ENCODE measurements around the gene CIB4. TPM values are rescaled to one million over a fixed set of nuclear protein-coding genes. Genes with fewer than 3 reads are reported as not detected.
A peak's percentile ranks its signal among the peaks of the same experiment; 100 is the strongest.

The CIB4 gene
- total and polyA plus RNA-seq, 9 of the 15 experiments (the other 6 are each of a cell fraction or from before 2014, with no cell fraction given) = not detected

DNA sequence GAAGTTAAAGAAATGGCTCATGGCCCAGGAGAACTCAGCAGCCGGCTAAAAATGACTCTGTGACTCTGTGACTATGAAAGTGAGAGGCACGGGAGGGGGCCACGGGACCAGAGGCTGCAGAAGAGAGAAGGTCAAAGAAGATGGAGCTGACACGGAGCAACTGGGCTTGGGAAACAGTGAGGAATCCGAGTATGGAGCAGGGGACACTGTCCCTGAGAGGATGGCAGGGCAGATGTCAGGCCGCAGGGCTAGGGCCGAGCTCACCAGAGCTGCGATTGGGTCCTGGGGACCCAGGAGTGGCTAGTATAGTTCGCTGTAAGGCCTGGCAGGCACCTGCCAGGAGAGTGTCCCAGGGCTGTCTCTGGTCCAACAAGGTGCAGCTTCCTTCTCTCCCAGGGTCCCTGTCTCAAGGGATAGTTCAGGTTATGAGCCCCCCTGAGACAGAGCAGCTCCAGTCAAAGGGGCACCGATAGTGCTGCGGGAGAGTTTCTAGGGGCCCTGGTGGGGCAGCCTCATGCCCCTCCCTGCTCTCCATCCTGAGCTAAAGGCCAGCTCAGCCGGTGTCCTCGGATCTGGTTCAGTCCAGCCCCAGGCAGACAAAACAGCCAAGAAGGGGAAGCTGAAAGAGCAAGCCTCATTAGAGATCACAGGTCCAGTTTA lies 42.7 kb downstream of the CIB4 start:
- Histone ChIP-seq H3K79me2 (ENCODE audit: control insufficient read depth, insufficient read depth, low read length) (no peaks in the 10 kb centered on the region), H3K9me3 (replicated peaks; ENCODE audit: control insufficient read depth, insufficient read depth, low read depth, low read length) (no peaks in the 10 kb centered on the region), H3K36me3 (ENCODE audit: control insufficient read depth, insufficient read depth, low read length) (no peaks in the 10 kb centered on the region), H3K4me3 (no peak overlapping the region), H2AFZ (ENCODE audit: low read depth, low read length) (no peak overlapping the region), H3K4me1 (replicated peaks in 1 of 2; ENCODE audit: control insufficient read depth in 2 of 2, insufficient read depth in 2 of 2, low read length in 2 of 2) (no peaks in the 10 kb centered on the region), H3K27ac (ENCODE audit: extremely low read depth, low read depth, low read length) (no peak overlapping the region), H3K9ac (ENCODE audit: insufficient read depth in 1 of 2, low read depth in 2 of 2, low read length in 2 of 2) (no peak overlapping the region), H4K20me1 (replicated peaks; ENCODE audit: control insufficient read depth, insufficient read depth, low read length) (no peaks in the 10 kb centered on the region), H3K4me2 (ENCODE audit: insufficient read depth, low read length) (no peak overlapping the region), H3K27me3 (ENCODE audit: control insufficient read depth in 2 of 2, insufficient read depth in 2 of 2, low read length in 2 of 2) (peaks cover 19 to 28% of the 10 kb centered on the region in 2 experiments; a peak in 4 of 5 replicates), H3K9me1 (ENCODE audit: control insufficient read depth, insufficient read depth, low read length) (no peaks in the 10 kb centered on the region)
- BruUV-seq (replicated peaks) = no TSS peak
- in situ Hi-C loops (cut with MboI) = no loop called here
- TF ChIP-seq TCF7 (IDR thresholded peaks at IDR 0.05; ENCODE audit: borderline replicate concordance) (no peak), NCOA2 (IDR thresholded peaks at IDR 0.05; ENCODE audit: partially characterized antibody in 2 of 2) (no peak), KLF16 (IDR thresholded peaks at IDR 0.05) (peak; percentile 82; the same call in 1 of the 2 replicates)
- TF ChIP-seq, protein P1, sequence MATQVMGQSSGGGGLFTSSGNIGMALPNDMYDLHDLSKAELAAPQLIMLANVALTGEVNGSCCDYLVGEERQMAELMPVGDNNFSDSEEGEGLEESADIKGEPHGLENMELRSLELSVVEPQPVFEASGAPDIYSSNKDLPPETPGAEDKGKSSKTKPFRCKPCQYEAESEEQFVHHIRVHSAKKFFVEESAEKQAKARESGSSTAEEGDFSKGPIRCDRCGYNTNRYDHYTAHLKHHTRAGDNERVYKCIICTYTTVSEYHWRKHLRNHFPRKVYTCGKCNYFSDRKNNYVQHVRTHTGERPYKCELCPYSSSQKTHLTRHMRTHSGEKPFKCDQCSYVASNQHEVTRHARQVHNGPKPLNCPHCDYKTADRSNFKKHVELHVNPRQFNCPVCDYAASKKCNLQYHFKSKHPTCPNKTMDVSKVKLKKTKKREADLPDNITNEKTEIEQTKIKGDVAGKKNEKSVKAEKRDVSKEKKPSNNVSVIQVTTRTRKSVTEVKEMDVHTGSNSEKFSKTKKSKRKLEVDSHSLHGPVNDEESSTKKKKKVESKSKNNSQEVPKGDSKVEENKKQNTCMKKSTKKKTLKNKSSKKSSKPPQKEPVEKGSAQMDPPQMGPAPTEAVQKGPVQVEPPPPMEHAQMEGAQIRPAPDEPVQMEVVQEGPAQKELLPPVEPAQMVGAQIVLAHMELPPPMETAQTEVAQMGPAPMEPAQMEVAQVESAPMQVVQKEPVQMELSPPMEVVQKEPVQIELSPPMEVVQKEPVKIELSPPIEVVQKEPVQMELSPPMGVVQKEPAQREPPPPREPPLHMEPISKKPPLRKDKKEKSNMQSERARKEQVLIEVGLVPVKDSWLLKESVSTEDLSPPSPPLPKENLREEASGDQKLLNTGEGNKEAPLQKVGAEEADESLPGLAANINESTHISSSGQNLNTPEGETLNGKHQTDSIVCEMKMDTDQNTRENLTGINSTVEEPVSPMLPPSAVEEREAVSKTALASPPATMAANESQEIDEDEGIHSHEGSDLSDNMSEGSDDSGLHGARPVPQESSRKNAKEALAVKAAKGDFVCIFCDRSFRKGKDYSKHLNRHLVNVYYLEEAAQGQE (IDR thresholded peaks at IDR 0.05; ENCODE audit: borderline replicate concordance) = peak; percentile 88
- TF ChIP-seq, protein P1 (CRISPR knock-in tag; IDR thresholded peaks at IDR 0.05; ENCODE audit: low read depth) = no peak
- POLR2A ChIA-PET = no interaction called here
- CTCF ChIA-PET (ENCODE audit: low intra/inter-chr PET ratio) = no interaction called here
- ATAC-seq = no peak; the same call in 2 of the 3 replicates
- intact Hi-C loops (cut with micrococcal nuclease) = no loop called here
- no peak for FAIRE-seq
- no peak for DNase-seq (ENCODE audit: extremely low read depth in 1 of 4, low spot score in 3 of 4)
- 2% methylated on average over 12 of the region's 13 CpGs for WGBS (ENCODE audit: insufficient coverage, low coverage, missing lambda C conversion rate)
